Measurements from ENCODE around the gene TRAF3IP1. TPM values are rescaled to one million over a fixed set of nuclear protein-coding genes. Genes with fewer than 3 reads are reported as not detected.
"Not testable (repeated sequence)": the region's sequence is repeated elsewhere in the genome, so short reads cannot be mapped to it uniquely, and the experiment has no call there.

The TRAF3IP1 gene
- polyA plus RNA-seq, 3 donors: 1.2 to 1.5 (median 1.5) TPM

GRCh38 chr2:238440767-238441166, 120.4 kb downstream of the TRAF3IP1 start:
- Histone ChIP-seq H4K20me1 (ENCODE audit: insufficient read depth, low read length) (peaks cover 81% of the 10 kb centered on the region), H3K36me3 (replicated peaks in 1 of 2; ENCODE audit: control insufficient read depth in 1 of 2, insufficient read depth in 2 of 2, low read length in 2 of 2) (peaks cover 65 to 93% of the 10 kb centered on the region in 2 donors), H3K79me2 (ENCODE audit: insufficient read depth, low read length) (peaks cover 87% of the 10 kb centered on the region), H3K4me3 (replicated peaks in 1 of 3; ENCODE audit: low read depth in 2 of 3, low read length in 3 of 3) (no peak overlapping the region), H3K27ac (ENCODE audit: low read depth in 1 of 2, low read length in 2 of 2) (no peak overlapping the region), H3K27me3 (ENCODE audit: control insufficient read depth in 2 of 2, insufficient read depth in 2 of 2, low read length in 2 of 2) (no peaks in the 10 kb centered on the region), H3K9me3 (replicated peaks in 1 of 2; ENCODE audit: control insufficient read depth in 1 of 2, insufficient read depth in 1 of 2, low read length in 2 of 2) (no peaks in the 10 kb centered on the region), H3K4me1 (ENCODE audit: control insufficient read depth in 1 of 2, insufficient read depth in 2 of 2, low read length in 2 of 2) (no peaks in the 10 kb centered on the region), H3K9ac (ENCODE audit: insufficient read depth, low read length, poor library complexity, severe bottlenecking) (no peak overlapping the region), H3K4me2 (replicated peaks; ENCODE audit: extremely low read depth, low read length, poor library complexity, severe bottlenecking) (no peak overlapping the region), H2AFZ (ENCODE audit: insufficient read depth, low read depth, low read length, poor library complexity, severe bottlenecking) (no peak overlapping the region)
- Mint-ChIP-seq H3K27me3 (ENCODE audit: low read depth in 3 of 3) (peaks cover 0 to 2% (median 0%) of the 10 kb centered on the region in 3 donors), H3K4me1 (peaks cover 5% of the 10 kb centered on the region), H3K36me3 (peaks cover 80 to 95% of the 10 kb centered on the region in 2 donors), H3K27ac (peak overlapping the region in 1 of 7 donors; percentile 68), H3K4me3 (no peak overlapping the region), H3K9me3 (no peaks in the 10 kb centered on the region)
- no peak for DNase-seq
- TF ChIP-seq CTCF (IDR thresholded peaks at IDR 0.05): no peak
- intact Hi-C loops (cut with micrococcal nuclease): no loop called here
- WGBS (ENCODE audit: insufficient coverage): 92% methylated on average over 10 of the region's 11 CpGs

DNA sequence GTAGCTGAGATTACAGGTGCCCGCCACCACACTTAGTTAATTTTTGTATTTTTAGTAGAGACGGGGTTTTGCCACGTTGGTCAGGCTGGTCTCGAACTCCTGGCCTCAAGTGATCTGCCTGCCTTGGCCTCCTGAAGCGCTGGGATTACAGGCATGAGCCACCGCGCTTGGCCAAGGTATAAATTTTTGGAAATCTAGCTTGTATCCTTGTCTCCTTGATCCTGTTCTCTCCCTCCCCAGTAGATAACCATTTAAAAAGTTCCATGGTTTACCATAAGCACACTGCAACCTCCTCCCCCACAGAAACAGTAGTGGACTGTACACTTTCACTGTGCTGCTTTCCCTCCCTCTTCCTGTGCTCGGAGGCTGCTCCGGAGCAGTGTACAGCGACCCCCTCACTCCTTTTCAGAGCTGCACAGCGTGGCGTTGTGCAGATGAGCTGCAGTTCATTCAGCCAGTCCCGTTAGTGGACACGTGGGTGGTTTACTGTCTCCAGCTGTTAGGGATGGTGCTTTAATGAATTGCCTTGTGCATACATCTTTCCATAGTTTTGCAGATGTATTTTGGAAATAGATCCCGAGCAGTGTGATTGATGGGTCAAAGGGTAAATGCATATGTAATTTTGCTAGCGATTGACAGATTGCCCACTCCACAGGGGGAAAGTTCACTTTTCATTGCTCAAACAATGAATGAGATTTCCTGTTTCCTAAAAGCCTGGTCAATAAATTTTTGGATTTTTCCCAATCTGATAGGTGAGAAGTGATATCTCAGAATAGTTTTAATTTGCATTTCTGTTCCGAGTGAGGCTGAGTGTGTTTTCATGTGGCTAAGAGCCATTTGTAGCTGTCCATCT, 121.2 kb downstream of the TRAF3IP1 start:
- Histone ChIP-seq H3K4me1 (ENCODE audit: control insufficient read depth in 1 of 2, insufficient read depth in 2 of 2, low read length in 2 of 2) (no peaks in the 10 kb centered on the region), H3K79me2 (ENCODE audit: insufficient read depth, low read length) (peaks cover 80% of the 10 kb centered on the region), H3K4me2 (replicated peaks; ENCODE audit: extremely low read depth, low read length, poor library complexity, severe bottlenecking) (no peak overlapping the region), H3K9me3 (replicated peaks in 1 of 2; ENCODE audit: control insufficient read depth in 1 of 2, insufficient read depth in 1 of 2, low read length in 2 of 2) (no peaks in the 10 kb centered on the region), H3K4me3 (replicated peaks in 1 of 3; ENCODE audit: low read depth in 2 of 3, low read length in 3 of 3) (no peak overlapping the region), H3K9ac (ENCODE audit: insufficient read depth, low read length, poor library complexity, severe bottlenecking) (no peak overlapping the region), H3K36me3 (replicated peaks in 1 of 2; ENCODE audit: control insufficient read depth in 1 of 2, insufficient read depth in 2 of 2, low read length in 2 of 2) (peaks cover 68 to 94% of the 10 kb centered on the region in 2 donors), H3K27me3 (ENCODE audit: control insufficient read depth in 2 of 2, insufficient read depth in 2 of 2, low read length in 2 of 2) (no peaks in the 10 kb centered on the region), H3K27ac (ENCODE audit: low read depth in 1 of 2, low read length in 2 of 2) (no peak overlapping the region), H2AFZ (ENCODE audit: insufficient read depth, low read depth, low read length, poor library complexity, severe bottlenecking) (no peak overlapping the region), H4K20me1 (ENCODE audit: insufficient read depth, low read length) (peaks cover 85% of the 10 kb centered on the region)
- H3K4me1 Mint-ChIP-seq: peaks cover 5% of the 10 kb centered on the region
- no peak for DNase-seq
- WGBS (ENCODE audit: insufficient coverage): 96% methylated on average over 9 of the region's 17 CpGs
- peak overlapping the region in 1 of 7 donors; percentile 4 for H3K27ac Mint-ChIP-seq
- H3K36me3 Mint-ChIP-seq: peaks cover 82 to 95% of the 10 kb centered on the region in 2 donors
- H3K4me3 Mint-ChIP-seq: no peak overlapping the region
- no peaks in the 10 kb centered on the region for H3K9me3 Mint-ChIP-seq
- intact Hi-C loops (cut with micrococcal nuclease): no loop called here
- H3K27me3 Mint-ChIP-seq (ENCODE audit: low read depth in 3 of 3): peaks cover 0 to 2% (median 0%) of the 10 kb centered on the region in 3 donors
- TF ChIP-seq CTCF (IDR thresholded peaks at IDR 0.05): no peak

- WGBS (ENCODE audit: insufficient coverage): no CpG with 5 or more reads among the region's 6 CpGs
- H3K36me3 Mint-ChIP-seq: peaks cover 82 to 95% of the 10 kb centered on the region in 2 donors
- H3K4me1 Mint-ChIP-seq; H3K4me2 ChIP-seq (replicated peaks; ENCODE audit: extremely low read depth, low read length, poor library complexity, severe bottlenecking); H3K27ac Mint-ChIP-seq; H3K9me3 ChIP-seq (replicated peaks in 1 of 2; ENCODE audit: control insufficient read depth in 1 of 2, insufficient read depth in 1 of 2, low read length in 2 of 2); DNase-seq; H3K4me1 ChIP-seq (ENCODE audit: control insufficient read depth in 1 of 2, insufficient read depth in 2 of 2, low read length in 2 of 2); H3K27me3 ChIP-seq (ENCODE audit: control insufficient read depth in 2 of 2, insufficient read depth in 2 of 2, low read length in 2 of 2); H3K27me3 Mint-ChIP-seq (ENCODE audit: low read depth in 3 of 3); H3K9me3 Mint-ChIP-seq; H3K4me3 ChIP-seq (replicated peaks in 1 of 3; ENCODE audit: low read depth in 2 of 3, low read length in 3 of 3); intact Hi-C loops (cut with micrococcal nuclease); H2AFZ ChIP-seq (ENCODE audit: insufficient read depth, low read depth, low read length, poor library complexity, severe bottlenecking); H3K27ac ChIP-seq (ENCODE audit: low read depth in 1 of 2, low read length in 2 of 2); H3K9ac ChIP-seq (ENCODE audit: insufficient read depth, low read length, poor library complexity, severe bottlenecking); H3K4me3 Mint-ChIP-seq: not testable (repeated sequence)
- Histone ChIP-seq H3K36me3 (replicated peaks in 1 of 2; ENCODE audit: control insufficient read depth in 1 of 2, insufficient read depth in 2 of 2, low read length in 2 of 2) (peaks cover 71 to 94% of the 10 kb centered on the region in 2 donors), H4K20me1 (ENCODE audit: insufficient read depth, low read length) (peaks cover 84% of the 10 kb centered on the region), H3K79me2 (ENCODE audit: insufficient read depth, low read length) (peaks cover 77% of the 10 kb centered on the region)
Measured at GRCh38 chr2:238442257-238442656, 121.9 kb downstream of the TRAF3IP1 start.

All from CD14-positive monocyte (primary cell).